Lower leg skin (tissue), 3 donors: ENCODE measurements around the gene COG5.

Source experiments
- POLR2A ChIP-seq, 2 donors: fragments of 450-650 bp; IDR thresholded peaks; one replicate each; pipeline ENCODE4 v1.6.1; 2016 to 2017; ENCODE audit warnings: antibody characterized with exemption in 2 of 2, mild to moderate bottlenecking in 1 of 2, moderate library complexity in 1 of 2
- TF ChIP-seq, protein P1 (sequence below), 3 donors: fragments of 450-650 bp; IDR thresholded peaks; one replicate each; pipeline ENCODE4 v1.5.1; 2016; ENCODE audit warnings: antibody characterized with exemption in 3 of 3, mild to moderate bottlenecking in 3 of 3, moderate library complexity in 2 of 3

DNA sequence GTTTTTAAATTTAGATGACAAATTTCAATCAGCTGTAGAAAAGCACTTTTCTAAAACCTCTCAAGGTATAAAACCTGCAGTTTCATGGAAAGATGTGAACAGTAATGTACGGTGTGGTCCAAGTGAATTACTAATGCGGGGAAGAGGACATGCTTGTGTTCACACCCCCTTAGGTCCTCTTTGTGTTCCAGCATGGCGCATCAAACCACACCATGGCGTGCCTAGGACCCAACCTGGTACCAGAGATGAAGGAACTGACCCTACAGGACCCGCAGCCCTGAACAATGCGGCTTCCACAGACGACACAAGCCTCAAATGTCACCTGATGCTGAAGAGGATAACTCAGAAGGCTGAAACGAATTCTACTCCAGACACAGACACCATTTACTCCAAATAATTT lies 175.1 kb downstream of the COG5 start:
- TF ChIP-seq POLR2A (IDR thresholded peaks at IDR 0.05): no peak
- TF ChIP-seq, protein P1, sequence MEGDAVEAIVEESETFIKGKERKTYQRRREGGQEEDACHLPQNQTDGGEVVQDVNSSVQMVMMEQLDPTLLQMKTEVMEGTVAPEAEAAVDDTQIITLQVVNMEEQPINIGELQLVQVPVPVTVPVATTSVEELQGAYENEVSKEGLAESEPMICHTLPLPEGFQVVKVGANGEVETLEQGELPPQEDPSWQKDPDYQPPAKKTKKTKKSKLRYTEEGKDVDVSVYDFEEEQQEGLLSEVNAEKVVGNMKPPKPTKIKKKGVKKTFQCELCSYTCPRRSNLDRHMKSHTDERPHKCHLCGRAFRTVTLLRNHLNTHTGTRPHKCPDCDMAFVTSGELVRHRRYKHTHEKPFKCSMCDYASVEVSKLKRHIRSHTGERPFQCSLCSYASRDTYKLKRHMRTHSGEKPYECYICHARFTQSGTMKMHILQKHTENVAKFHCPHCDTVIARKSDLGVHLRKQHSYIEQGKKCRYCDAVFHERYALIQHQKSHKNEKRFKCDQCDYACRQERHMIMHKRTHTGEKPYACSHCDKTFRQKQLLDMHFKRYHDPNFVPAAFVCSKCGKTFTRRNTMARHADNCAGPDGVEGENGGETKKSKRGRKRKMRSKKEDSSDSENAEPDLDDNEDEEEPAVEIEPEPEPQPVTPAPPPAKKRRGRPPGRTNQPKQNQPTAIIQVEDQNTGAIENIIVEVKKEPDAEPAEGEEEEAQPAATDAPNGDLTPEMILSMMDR (IDR thresholded peaks at IDR 0.05): no peak
